Measurements from ENCODE around the gene SIK3.

SIK3 gene

DNA sequence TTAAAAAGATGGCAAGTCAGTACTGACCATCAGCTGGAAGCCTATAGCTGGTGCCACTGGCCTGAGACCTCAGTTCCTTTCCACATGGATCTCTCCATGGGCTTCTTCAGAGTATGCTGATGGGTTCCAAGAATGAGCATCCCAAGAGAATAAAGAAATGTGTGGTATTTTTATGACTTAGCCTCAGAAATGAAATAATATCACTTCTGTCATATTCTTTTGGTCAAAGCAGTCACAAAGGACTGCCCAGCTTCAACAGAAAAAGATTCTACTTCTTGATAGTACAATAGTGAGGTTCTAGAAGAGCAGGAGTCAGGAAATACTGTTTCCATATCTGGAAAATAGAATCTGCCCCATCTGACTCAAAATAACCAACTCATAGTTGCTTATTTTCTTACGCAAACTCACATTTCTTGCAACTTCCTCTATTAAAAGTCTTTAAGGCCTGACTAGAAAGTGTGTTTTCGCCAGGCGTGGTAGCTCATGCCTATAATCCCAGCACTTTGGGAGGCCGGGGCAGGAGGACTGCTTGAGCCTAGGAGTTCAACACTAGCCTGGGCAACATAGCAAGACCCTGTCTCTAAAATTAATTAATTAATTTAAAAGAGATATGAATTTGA, 116.9 kb downstream of the SIK3 start:
- Histone ChIP-seq H3K27me3 (ENCODE audit: insufficient read depth, low read depth) (no peaks in the 10 kb centered on the region), H3K9ac (no peak overlapping the region), H3K4me1 (ENCODE audit: low read depth, poor library complexity, severe bottlenecking) (peaks cover 25% of the 10 kb centered on the region), H3K36me3 (ENCODE audit: insufficient read depth) (no peaks in the 10 kb centered on the region), H3K4me2 (no peak overlapping the region), H4K20me1 (ENCODE audit: insufficient read depth) (0 out of 2 replicates have a peak, but pooled peaks cover 5% of the 10 kb centered on the region), H2AFZ (ENCODE audit: low read depth) (no peak overlapping the region), H3K4me3 (IDR thresholded peaks at IDR 0.05; ENCODE audit: insufficient read depth, low read depth, low read length) (no peak overlapping the region), H3K79me2 (ENCODE audit: insufficient read depth, low read depth) (peaks cover 18% of the 10 kb centered on the region; the same call in 1 of the 2 replicates), H3K27ac (no peak overlapping the region)
- TF ChIP-seq, protein P1, sequence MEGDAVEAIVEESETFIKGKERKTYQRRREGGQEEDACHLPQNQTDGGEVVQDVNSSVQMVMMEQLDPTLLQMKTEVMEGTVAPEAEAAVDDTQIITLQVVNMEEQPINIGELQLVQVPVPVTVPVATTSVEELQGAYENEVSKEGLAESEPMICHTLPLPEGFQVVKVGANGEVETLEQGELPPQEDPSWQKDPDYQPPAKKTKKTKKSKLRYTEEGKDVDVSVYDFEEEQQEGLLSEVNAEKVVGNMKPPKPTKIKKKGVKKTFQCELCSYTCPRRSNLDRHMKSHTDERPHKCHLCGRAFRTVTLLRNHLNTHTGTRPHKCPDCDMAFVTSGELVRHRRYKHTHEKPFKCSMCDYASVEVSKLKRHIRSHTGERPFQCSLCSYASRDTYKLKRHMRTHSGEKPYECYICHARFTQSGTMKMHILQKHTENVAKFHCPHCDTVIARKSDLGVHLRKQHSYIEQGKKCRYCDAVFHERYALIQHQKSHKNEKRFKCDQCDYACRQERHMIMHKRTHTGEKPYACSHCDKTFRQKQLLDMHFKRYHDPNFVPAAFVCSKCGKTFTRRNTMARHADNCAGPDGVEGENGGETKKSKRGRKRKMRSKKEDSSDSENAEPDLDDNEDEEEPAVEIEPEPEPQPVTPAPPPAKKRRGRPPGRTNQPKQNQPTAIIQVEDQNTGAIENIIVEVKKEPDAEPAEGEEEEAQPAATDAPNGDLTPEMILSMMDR (conservative IDR thresholded peaks at IDR 0.05; ENCODE audit: low read depth, low read length): no peak

DNA sequence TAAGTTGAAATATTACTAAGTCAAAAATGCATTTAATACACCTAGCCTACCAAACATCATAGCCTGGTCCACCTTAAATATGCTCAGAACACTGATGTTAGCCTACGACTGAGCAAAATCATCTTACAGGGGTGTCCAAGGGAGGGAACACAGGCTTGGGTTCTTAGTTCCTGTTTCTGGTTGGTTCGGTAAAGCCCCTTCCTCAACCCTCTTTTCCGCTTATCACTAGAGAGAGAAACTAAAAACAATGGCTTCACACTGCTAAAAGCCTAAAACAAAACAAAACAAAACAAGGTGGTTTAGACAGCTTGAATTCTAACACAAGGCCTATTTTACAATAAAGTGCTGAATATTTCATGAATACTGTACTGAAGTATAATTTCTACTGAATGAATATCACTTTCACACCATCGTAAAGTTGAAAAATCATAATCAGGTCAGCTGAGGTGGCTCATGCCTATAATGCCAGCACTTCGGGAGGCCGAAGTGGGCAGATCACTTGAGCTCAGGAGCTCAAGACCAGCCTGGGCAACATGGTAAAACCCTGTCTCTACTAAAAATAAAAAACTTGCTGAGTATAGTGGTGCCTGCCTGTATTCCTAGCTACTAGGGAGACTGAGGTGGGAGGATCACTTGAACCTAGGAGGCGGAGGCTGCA, 118.0 kb downstream of the SIK3 start:
- peaks cover 14% of the 10 kb centered on the region for H3K4me1 ChIP-seq (ENCODE audit: low read depth, poor library complexity, severe bottlenecking)
- no peak overlapping the region for H2AFZ ChIP-seq (ENCODE audit: low read depth)
- TF ChIP-seq, protein P1 (conservative IDR thresholded peaks at IDR 0.05; ENCODE audit: low read depth, low read length): no peak
- no peaks in the 10 kb centered on the region for H4K20me1 ChIP-seq (ENCODE audit: insufficient read depth)
- no peak overlapping the region for H3K4me2 ChIP-seq
- no peaks in the 10 kb centered on the region for H3K27me3 ChIP-seq (ENCODE audit: insufficient read depth, low read depth)
- H3K36me3 ChIP-seq (ENCODE audit: insufficient read depth): no peaks in the 10 kb centered on the region
- no peak overlapping the region for H3K27ac ChIP-seq
- no peak overlapping the region for H3K9ac ChIP-seq
- H3K4me3 ChIP-seq (IDR thresholded peaks at IDR 0.05; ENCODE audit: insufficient read depth, low read depth, low read length): no peak overlapping the region
- H3K79me2 ChIP-seq (ENCODE audit: insufficient read depth, low read depth): peaks cover 12% of the 10 kb centered on the region; the same call in 1 of the 2 replicates

DNA sequence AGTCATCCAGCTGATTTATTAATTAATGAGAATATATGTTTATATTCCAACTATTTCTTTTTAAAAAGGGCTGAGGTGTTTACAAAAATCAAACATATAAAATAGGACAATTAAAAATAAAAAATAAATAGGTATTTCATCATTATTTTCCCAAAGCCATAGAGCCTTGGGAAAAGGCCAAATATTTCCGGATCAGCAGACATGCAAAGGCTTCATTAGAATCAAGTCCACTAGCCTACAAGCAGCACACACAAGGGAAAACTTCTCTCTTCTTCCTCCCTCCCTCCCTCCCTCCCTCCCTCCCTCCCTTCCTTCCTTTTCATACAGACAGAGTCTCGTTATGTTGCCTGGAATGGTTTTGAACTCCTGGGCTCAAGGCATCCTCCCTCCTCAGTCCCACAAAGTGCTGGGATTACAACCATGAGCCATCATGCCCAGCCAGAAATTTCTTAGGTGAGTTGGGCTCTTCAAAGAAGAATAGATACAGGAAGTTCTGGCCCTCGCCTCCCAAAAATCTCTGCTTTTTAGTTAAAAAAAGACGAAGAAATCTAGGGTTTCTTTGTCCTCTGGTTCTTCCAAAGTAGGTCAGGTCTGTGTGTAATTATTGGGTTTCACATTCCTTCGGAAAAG, 121.2 kb downstream of the SIK3 start:
- H3K79me2 ChIP-seq (ENCODE audit: insufficient read depth, low read depth): 0 out of 2 replicates have a peak, but pooled peaks cover 11% of the 10 kb centered on the region
- TF ChIP-seq, protein P1 (conservative IDR thresholded peaks at IDR 0.05; ENCODE audit: low read depth, low read length): no peak
- no peak overlapping the region for H3K9ac ChIP-seq
- H3K4me2 ChIP-seq: no peak overlapping the region
- no peaks in the 10 kb centered on the region for H3K36me3 ChIP-seq (ENCODE audit: insufficient read depth)
- H4K20me1 ChIP-seq (ENCODE audit: insufficient read depth): no peaks in the 10 kb centered on the region
- H2AFZ ChIP-seq (ENCODE audit: low read depth): no peak overlapping the region
- no peaks in the 10 kb centered on the region for H3K27me3 ChIP-seq (ENCODE audit: insufficient read depth, low read depth)
- H3K27ac ChIP-seq: no peak overlapping the region
- no peaks in the 10 kb centered on the region for H3K4me1 ChIP-seq (ENCODE audit: low read depth, poor library complexity, severe bottlenecking)
- H3K4me3 ChIP-seq (IDR thresholded peaks at IDR 0.05; ENCODE audit: insufficient read depth, low read depth, low read length): no peak overlapping the region

DNA sequence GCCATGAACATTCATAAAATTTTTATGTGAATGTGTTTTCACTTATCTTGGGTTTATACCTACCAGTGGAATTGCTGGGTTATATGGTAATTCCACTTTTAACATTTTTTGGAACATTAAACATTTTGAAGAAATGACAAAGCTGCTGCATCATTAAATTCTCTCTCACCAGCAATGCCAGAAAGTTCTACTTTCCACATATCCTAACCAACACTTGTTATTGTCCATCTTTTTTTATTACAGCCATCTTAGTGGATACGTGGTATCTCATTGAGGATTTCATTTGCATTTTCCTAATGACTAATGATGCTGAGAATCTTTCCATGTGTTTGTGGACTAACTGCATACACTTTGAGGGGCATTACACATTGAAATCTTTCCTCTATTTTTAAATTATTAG, 122.6 kb downstream of the SIK3 start:
- Histone ChIP-seq H4K20me1 (ENCODE audit: insufficient read depth) (no peaks in the 10 kb centered on the region), H3K36me3 (ENCODE audit: insufficient read depth) (no peaks in the 10 kb centered on the region), H3K27ac (no peak overlapping the region), H3K9ac (no peak overlapping the region), H3K4me1 (ENCODE audit: low read depth, poor library complexity, severe bottlenecking) (no peaks in the 10 kb centered on the region), H3K79me2 (ENCODE audit: insufficient read depth, low read depth) (0 out of 2 replicates have a peak, but pooled peaks cover 11% of the 10 kb centered on the region), H2AFZ (ENCODE audit: low read depth) (no peak overlapping the region), H3K4me3 (IDR thresholded peaks at IDR 0.05; ENCODE audit: insufficient read depth, low read depth, low read length) (no peak overlapping the region), H3K27me3 (ENCODE audit: insufficient read depth, low read depth) (no peaks in the 10 kb centered on the region), H3K4me2 (no peak overlapping the region)
- TF ChIP-seq, protein P1 (conservative IDR thresholded peaks at IDR 0.05; ENCODE audit: low read depth, low read length): no peak
